ENCODE data around the gene CROCC. TPM values are rescaled to one million over a fixed set of nuclear protein-coding genes. Genes with fewer than 3 reads are reported as not detected.
"Not testable (repeated sequence)": the region's sequence is repeated elsewhere in the genome, so short reads cannot be mapped to it uniquely, and the experiment has no call there.

Gene CROCC
- total RNA-seq, 1 donor from 2014 or later = 34.5 TPM

DNA sequence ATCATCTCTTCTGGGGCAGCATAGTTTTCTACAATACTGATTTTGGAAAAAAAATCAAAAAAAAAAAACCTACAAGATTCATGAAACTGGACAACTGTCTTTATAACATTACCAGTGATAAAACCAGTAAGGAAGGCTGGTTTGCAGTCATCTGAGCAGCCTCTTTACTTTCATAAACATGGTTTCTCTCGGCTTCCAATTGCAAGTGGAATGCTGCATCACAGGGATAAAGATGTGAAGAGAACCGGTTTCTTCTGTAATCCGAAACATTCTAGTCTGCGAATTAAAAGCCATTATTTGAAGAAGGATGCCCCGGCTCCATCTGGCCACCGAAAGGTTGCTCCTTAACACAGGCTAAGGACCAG lies 26.5 kb upstream of the CROCC start:
- Mint-ChIP-seq H3K4me3 (ENCODE audit: unreplicated experiment) (peak overlapping the region; percentile 77), H3K27me3 (ENCODE audit: unreplicated experiment) (peaks cover 13% of the 10 kb centered on the region), H3K4me1 (ENCODE audit: unreplicated experiment) (peaks cover 18% of the 10 kb centered on the region), H3K27ac (ENCODE audit: unreplicated experiment) (peak overlapping the region; percentile 100)
- DNase-seq (ENCODE audit: extremely low spot score, unreplicated experiment); H3K36me3 Mint-ChIP-seq (ENCODE audit: unreplicated experiment); H3K9me3 Mint-ChIP-seq (ENCODE audit: unreplicated experiment): not testable (repeated sequence)

DNA sequence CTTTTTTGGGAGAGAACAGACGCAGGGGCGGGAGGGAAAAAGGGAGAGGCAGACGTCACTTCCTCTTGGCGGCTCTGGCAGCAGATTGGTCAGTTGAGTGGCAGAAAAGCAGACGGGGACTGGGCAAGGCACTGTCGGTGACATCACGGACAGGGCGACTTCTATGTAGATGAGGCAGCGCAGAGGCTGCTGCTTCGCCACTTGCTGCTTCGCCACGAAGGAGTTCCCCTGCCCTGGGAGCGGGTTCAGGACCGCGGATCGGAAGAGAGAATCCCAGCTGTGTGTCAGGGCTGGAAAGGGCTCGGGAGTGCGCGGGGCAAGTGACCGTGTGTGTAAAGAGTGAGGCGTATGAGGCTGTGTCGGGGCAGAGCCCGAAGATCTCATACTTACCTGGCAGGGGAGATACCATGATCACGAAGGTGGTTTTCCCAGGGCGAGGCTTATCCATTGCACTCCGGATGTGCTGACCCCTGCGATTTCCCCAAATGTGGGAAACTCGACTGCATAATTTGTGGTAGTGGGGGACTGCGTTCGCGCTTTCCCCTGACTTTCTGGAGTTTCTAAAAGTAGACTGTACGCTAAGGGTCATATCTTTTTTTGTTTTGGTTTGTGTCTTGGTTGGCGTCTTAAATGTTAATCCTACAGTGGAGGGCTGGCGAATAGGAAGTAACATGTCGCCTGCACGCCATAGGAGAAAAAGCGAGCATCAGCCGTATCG lies 26.0 kb upstream of the CROCC start, which contains the start of gene RNU1-2:
TSS of gene RNU1-2 (plus strand) at position 383 of the 718 bp plus-strand sequence.
- not testable (repeated sequence) for H3K27me3 Mint-ChIP-seq (ENCODE audit: unreplicated experiment); H3K36me3 Mint-ChIP-seq (ENCODE audit: unreplicated experiment); H3K9me3 Mint-ChIP-seq (ENCODE audit: unreplicated experiment)
- DNase-seq (ENCODE audit: extremely low spot score, unreplicated experiment) = peak; percentile 94
- peak within 1 kb of the TSS; percentile 100 for H3K27ac Mint-ChIP-seq (ENCODE audit: unreplicated experiment)
- peaks cover 18% of the 10 kb centered on the region for H3K4me1 Mint-ChIP-seq (ENCODE audit: unreplicated experiment)
- H3K4me3 Mint-ChIP-seq (ENCODE audit: unreplicated experiment) = peak within 1 kb of the TSS; percentile 77

DNA sequence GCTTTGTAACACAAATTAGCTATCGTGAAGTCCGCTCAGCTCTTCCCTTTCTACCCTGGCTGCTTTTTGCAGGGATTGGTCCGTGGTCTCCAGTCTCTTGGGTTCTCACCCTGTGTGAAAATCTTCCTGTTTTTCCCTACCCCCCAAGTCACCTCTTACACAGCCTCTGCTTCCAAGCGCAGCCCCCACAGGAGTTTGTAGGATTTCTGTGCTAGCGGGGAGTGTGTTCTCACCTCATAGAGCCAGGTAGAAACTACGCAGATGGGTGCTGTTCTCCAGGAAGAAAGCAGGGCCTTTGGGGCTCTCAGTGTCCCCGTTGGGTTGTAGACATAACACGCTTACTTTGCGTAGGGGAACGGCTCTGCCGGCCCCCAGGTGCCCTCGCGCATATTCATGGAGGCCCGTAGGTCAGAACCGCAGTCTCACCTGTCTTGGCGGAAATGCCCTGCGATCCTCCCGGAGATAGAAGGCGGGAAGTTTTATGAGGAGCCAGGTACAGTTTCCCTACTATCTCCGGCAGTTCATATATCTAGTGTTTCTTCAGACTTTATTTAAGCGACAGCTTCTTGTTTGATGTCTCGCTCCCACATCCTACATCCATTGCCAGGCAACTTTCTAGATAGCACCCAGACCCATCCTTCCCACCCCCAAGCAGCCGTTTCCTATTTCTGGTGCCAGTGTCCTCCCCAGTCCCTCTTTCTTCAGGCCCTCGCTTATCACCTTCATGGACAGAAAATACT lies 25.2 kb upstream of the CROCC start:
- DNase-seq (ENCODE audit: extremely low spot score, unreplicated experiment); H3K36me3 Mint-ChIP-seq (ENCODE audit: unreplicated experiment); H3K9me3 Mint-ChIP-seq (ENCODE audit: unreplicated experiment); H3K27me3 Mint-ChIP-seq (ENCODE audit: unreplicated experiment): not testable (repeated sequence)
- Mint-ChIP-seq H3K27ac (ENCODE audit: unreplicated experiment) (peak overlapping the region; percentile 100), H3K4me1 (ENCODE audit: unreplicated experiment) (peaks cover 18% of the 10 kb centered on the region), H3K4me3 (ENCODE audit: unreplicated experiment) (peak overlapping the region; percentile 77)

DNA sequence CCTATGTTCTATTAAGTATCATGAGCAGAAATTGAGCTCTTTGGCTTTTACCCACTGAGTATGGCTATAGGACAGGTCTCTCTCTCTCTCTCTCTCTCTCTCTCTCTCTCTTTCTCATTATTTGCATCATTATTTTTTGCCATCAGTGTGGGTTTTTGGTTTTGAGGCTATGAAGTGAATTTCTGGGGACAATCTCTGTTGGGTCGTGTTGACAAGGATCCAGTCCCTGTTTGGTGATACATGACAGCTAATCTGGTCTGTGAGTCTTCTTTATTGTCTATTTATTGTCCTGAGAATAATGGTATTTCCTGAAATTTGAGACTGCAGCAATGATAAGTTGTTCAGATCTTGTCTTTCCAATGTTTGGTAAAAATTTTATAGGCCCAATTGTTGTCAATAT lies 24.1 kb upstream of the CROCC start:
- not testable (repeated sequence) for H3K27me3 Mint-ChIP-seq (ENCODE audit: unreplicated experiment); H3K36me3 Mint-ChIP-seq (ENCODE audit: unreplicated experiment); DNase-seq (ENCODE audit: extremely low spot score, unreplicated experiment); H3K9me3 Mint-ChIP-seq (ENCODE audit: unreplicated experiment); H3K27ac Mint-ChIP-seq (ENCODE audit: unreplicated experiment); H3K4me3 Mint-ChIP-seq (ENCODE audit: unreplicated experiment)
- H3K4me1 Mint-ChIP-seq (ENCODE audit: unreplicated experiment) = peaks cover 18% of the 10 kb centered on the region

DNA sequence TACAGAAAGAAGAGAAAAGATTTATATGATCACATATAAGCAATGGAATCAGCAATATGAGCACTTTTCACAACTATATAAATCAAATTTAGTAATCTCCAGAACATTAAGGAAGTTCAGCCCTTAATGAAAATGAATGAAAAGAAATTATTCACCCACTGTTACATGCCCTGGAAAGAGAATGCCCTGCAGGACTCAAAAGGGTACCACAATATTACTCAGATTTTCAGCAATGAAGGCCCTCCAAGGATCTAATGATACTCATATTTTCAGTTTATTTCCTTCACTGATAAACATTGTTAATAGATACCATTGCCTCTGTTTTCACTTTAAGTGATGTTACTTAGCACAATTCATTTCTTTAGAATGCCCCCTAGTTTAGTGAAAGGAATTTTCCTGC lies 23.4 kb upstream of the CROCC start:
- peaks cover 22% of the 10 kb centered on the region for H3K4me1 Mint-ChIP-seq (ENCODE audit: unreplicated experiment)
- not testable (repeated sequence) for H3K27ac Mint-ChIP-seq (ENCODE audit: unreplicated experiment); H3K36me3 Mint-ChIP-seq (ENCODE audit: unreplicated experiment); H3K9me3 Mint-ChIP-seq (ENCODE audit: unreplicated experiment); DNase-seq (ENCODE audit: extremely low spot score, unreplicated experiment); H3K27me3 Mint-ChIP-seq (ENCODE audit: unreplicated experiment); H3K4me3 Mint-ChIP-seq (ENCODE audit: unreplicated experiment)

DNA sequence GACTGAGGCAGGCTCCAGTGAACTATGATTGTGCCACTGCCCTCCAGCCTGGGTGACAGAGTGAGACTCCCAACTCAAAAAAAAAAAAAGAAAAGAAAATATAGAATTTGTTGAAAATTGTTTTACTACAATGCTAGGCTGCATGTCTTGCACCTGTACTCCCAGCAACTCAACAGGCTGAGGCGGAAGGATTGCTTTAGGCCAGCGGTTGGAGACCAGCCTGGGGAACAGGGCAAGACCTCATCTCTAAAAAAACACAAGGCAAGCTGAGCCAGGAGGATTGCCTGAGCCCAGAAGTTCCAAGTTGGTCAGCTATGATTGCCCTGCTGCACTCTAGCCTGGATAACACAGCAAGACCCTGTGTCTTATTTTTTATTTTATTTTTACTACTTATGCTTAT lies 22.7 kb upstream of the CROCC start:
- H3K9me3 Mint-ChIP-seq (ENCODE audit: unreplicated experiment); H3K4me3 Mint-ChIP-seq (ENCODE audit: unreplicated experiment); H3K27ac Mint-ChIP-seq (ENCODE audit: unreplicated experiment); H3K27me3 Mint-ChIP-seq (ENCODE audit: unreplicated experiment); H3K36me3 Mint-ChIP-seq (ENCODE audit: unreplicated experiment); DNase-seq (ENCODE audit: extremely low spot score, unreplicated experiment): not testable (repeated sequence)
- peaks cover 29% of the 10 kb centered on the region for H3K4me1 Mint-ChIP-seq (ENCODE audit: unreplicated experiment)

DNA sequence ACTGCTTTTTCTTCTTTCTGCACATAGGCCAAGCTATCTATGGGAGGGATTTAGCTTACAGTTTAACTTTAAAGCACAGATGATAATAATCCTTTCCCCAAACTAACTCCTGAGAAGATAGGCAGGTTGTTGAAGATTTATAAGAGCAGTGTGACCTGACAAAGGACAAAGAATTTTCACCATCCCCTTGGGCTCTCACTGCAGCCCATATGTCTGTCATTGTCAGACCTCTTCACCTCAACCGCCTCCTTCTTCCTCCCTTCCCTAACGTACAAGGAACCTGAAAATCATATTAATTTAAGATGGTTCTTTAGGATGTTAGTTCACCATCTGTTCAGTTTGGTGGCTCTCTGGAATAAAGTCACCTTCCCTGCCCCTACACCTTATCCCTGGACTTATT lies 21.0 kb upstream of the CROCC start:
- Mint-ChIP-seq H3K36me3 (ENCODE audit: unreplicated experiment) (no peaks in the 10 kb centered on the region), H3K27me3 (ENCODE audit: unreplicated experiment) (no peaks in the 10 kb centered on the region), H3K9me3 (ENCODE audit: unreplicated experiment) (no peaks in the 10 kb centered on the region), H3K27ac (ENCODE audit: unreplicated experiment) (no peak overlapping the region), H3K4me3 (ENCODE audit: unreplicated experiment) (no peak overlapping the region), H3K4me1 (ENCODE audit: unreplicated experiment) (peaks cover 27% of the 10 kb centered on the region)
- DNase-seq (ENCODE audit: extremely low spot score, unreplicated experiment) = no peak
- TF ChIP-seq, protein P1, sequence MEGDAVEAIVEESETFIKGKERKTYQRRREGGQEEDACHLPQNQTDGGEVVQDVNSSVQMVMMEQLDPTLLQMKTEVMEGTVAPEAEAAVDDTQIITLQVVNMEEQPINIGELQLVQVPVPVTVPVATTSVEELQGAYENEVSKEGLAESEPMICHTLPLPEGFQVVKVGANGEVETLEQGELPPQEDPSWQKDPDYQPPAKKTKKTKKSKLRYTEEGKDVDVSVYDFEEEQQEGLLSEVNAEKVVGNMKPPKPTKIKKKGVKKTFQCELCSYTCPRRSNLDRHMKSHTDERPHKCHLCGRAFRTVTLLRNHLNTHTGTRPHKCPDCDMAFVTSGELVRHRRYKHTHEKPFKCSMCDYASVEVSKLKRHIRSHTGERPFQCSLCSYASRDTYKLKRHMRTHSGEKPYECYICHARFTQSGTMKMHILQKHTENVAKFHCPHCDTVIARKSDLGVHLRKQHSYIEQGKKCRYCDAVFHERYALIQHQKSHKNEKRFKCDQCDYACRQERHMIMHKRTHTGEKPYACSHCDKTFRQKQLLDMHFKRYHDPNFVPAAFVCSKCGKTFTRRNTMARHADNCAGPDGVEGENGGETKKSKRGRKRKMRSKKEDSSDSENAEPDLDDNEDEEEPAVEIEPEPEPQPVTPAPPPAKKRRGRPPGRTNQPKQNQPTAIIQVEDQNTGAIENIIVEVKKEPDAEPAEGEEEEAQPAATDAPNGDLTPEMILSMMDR (IDR thresholded peaks at IDR 0.05) = no peak

DNA sequence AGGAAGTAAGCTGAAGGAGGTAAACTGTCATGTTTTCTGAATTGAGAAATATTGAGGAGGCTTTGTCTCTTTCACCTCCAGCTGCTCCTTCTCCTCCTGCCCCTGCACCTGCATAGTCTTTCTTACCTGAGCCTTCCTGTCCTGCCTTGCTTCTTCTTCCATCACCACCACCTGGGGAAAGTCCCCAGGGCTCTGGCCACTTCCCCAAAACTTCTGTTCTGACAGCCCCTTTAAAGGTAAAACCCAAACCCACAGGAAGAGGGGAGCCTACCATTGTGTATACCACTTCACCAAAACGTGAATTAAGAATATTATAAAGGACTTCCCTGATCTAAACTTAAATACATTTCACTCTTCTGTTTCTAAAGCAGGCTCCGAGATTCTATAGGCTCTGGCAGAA lies 20.4 kb upstream of the CROCC start:
- not testable (repeated sequence) for H3K9me3 Mint-ChIP-seq (ENCODE audit: unreplicated experiment); H3K27ac Mint-ChIP-seq (ENCODE audit: unreplicated experiment); DNase-seq (ENCODE audit: extremely low spot score, unreplicated experiment); H3K27me3 Mint-ChIP-seq (ENCODE audit: unreplicated experiment); H3K4me3 Mint-ChIP-seq (ENCODE audit: unreplicated experiment); H3K36me3 Mint-ChIP-seq (ENCODE audit: unreplicated experiment)
- H3K4me1 Mint-ChIP-seq (ENCODE audit: unreplicated experiment) = peaks cover 28% of the 10 kb centered on the region
